SU-DHL-6 (cell line): ENCODE results near the gene IL21R.

Experiments
- H2AFZ ChIP-seq: fragments of 200-600 bp; sonication (generic); 2 replicates; pipeline ENCODE4 v1.6.1; 2014; ENCODE audit warnings: low read depth, mild to moderate bottlenecking, moderate library complexity, mixed read lengths, antibody characterized with exemption, low read length; ENCODE audit not compliant: severe bottlenecking
- H3F3A ChIP-seq: fragments of 200-600 bp; shearing (Covaris generic); 2 replicates; pipeline ENCODE4 v1.6.0; 2016; ENCODE audit warnings: antibody characterized with exemption, mild to moderate bottlenecking; ENCODE audit not compliant: insufficient read depth
- H3K27ac ChIP-seq: fragments of 200-600 bp; sonication (generic); 2 replicates; pipeline ENCODE4 v1.5.1; 2016; ENCODE audit warnings: low read depth, mild to moderate bottlenecking, low read length, moderate library complexity, mixed read lengths
- H3K27me3 ChIP-seq: fragments of 200-600 bp; sonication (generic), shearing (Covaris generic); 2 replicates; pipeline ENCODE4 v1.6.0; 2014; ENCODE audit warnings: mild to moderate bottlenecking, low read length
- H3K36me3 ChIP-seq: fragments of 200-600 bp; sonication (generic); 2 replicates; pipeline ENCODE4 v1.6.1; 2014; ENCODE audit warnings: mild to moderate bottlenecking, low read length, mixed read lengths
- H3K4me2 ChIP-seq: fragments of 300-600, 200-600 bp; shearing (Covaris generic), sonication (generic); 2 replicates; pipeline ENCODE4 v1.6.0; 2014; ENCODE audit warnings: low read length, low read depth, mild to moderate bottlenecking; ENCODE audit not compliant: poor library complexity, severe bottlenecking
- H3K4me3 ChIP-seq: fragments of 200-600 bp; sonication (generic); 2 replicates; pipeline ENCODE4 v1.5.1; 2014; ENCODE audit warnings: antibody characterized with exemption, low read length, mild to moderate bottlenecking, mixed read lengths; ENCODE audit not compliant: insufficient read depth, poor library complexity, severe bottlenecking
- H3K79me2 ChIP-seq: fragments of 200-600 bp; sonication (generic); 2 replicates; pipeline ENCODE4 v1.6.1; 2014; ENCODE audit warnings: mild to moderate bottlenecking, low read length, moderate library complexity; ENCODE audit not compliant: insufficient read depth
- H3K9ac ChIP-seq: fragments of 200-600 bp; sonication (generic); 2 replicates; pipeline ENCODE4 v1.7.0; 2014; ENCODE audit warnings: mild to moderate bottlenecking, low read length
- H3K9me2 ChIP-seq: fragments of 200-600 bp; sonication (generic); replicated peaks from 2 replicates; pipeline ENCODE4 v1.6.1; 2014; ENCODE audit warnings: low read length; ENCODE audit not compliant: insufficient read depth
- H3K9me3 ChIP-seq: fragments of 200-600 bp; sonication (generic); 2 replicates; pipeline ENCODE4 v1.6.1; 2014; ENCODE audit warnings: low read length, mixed read lengths; ENCODE audit not compliant: insufficient read depth
- H4K20me1 ChIP-seq: fragments of 200-600 bp; sonication (generic); 2 replicates; pipeline ENCODE4 v1.6.1; 2014; ENCODE audit warnings: low read depth, mild to moderate bottlenecking, antibody characterized with exemption, low read length, moderate library complexity, mixed read lengths
- EZH2phosphoT487 ChIP-seq: fragments of 200-600 bp; sonication (generic), shearing (Covaris generic); conservative IDR thresholded peaks from 2 replicates; pipeline ENCODE4 v1.6.1; 2018; ENCODE audit warnings: mild to moderate bottlenecking, antibody characterized with exemption, low read length, moderate library complexity, mixed read lengths
- TF ChIP-seq, protein P1 (sequence below): fragments of 200-600 bp; sonication (generic); IDR thresholded peaks from one replicate; pipeline ENCODE4 v1.5.1; 2017; ENCODE audit warnings: antibody characterized with exemption, mild to moderate bottlenecking, low read length, moderate library complexity; ENCODE audit not compliant: insufficient read depth, poor library complexity, severe bottlenecking

IL21R gene

DNA sequence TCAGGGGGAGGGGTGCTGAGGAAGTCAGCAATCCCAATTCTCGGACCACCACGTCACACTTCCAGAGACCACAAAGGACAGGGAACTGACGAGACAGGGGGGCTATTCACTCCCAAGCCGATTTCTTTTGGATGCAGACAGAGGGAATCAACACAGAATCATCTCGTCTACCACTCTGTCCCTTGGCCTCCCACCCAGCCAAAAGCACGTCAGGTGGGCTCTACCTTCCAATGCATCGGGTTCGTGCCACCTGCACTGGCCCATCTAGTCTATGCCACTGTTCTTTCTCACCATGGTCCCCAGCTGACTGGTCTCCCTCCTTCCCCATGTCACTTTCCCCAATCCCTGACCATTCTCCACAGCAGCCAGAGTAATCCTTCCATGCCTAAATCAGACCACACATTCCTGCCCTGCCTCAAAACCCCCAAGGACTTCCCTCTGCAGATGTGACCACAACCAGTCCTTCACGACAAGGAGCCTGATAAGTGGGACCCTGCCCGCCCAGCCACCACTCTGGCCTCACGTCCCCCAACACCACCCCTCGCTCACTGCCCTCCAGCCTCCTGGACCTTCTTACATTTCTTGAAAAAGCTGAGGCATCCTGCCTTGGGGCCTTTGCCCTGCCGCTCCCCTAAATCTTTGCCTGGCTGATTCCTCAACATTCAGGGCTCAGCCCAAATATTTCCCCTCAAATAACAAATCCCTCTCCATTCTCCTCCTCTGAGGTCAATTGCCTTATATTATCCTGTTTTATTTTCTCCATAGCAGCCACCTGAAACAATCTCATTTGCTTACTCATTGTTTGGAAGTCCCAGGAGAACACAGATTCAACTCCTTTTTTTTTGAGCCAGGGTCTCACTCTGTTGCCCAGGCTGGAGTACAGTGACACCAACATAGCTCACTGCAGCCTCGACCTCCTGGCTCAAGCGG is 70.4 kb downstream of the IL21R start:
- Histone ChIP-seq H2AFZ (no peak overlapping the region), H3K9ac (no peak overlapping the region), H3K4me2 (no peak overlapping the region), H4K20me1 (no peaks in the 10 kb centered on the region), H3F3A (no peaks in the 10 kb centered on the region), H3K9me2 (no peaks in the 10 kb centered on the region), H3K79me2 (no peaks in the 10 kb centered on the region), H3K9me3 (no peaks in the 10 kb centered on the region), H3K27me3 (no peaks in the 10 kb centered on the region), H3K4me3 (no peak overlapping the region), H3K36me3 (no peaks in the 10 kb centered on the region), H3K27ac (no peak overlapping the region)
- no peak for TF ChIP-seq EZH2phosphoT487
- TF ChIP-seq, protein P1, sequence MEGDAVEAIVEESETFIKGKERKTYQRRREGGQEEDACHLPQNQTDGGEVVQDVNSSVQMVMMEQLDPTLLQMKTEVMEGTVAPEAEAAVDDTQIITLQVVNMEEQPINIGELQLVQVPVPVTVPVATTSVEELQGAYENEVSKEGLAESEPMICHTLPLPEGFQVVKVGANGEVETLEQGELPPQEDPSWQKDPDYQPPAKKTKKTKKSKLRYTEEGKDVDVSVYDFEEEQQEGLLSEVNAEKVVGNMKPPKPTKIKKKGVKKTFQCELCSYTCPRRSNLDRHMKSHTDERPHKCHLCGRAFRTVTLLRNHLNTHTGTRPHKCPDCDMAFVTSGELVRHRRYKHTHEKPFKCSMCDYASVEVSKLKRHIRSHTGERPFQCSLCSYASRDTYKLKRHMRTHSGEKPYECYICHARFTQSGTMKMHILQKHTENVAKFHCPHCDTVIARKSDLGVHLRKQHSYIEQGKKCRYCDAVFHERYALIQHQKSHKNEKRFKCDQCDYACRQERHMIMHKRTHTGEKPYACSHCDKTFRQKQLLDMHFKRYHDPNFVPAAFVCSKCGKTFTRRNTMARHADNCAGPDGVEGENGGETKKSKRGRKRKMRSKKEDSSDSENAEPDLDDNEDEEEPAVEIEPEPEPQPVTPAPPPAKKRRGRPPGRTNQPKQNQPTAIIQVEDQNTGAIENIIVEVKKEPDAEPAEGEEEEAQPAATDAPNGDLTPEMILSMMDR = no peak

GRCh38 chr16:27473101-27473900 is 71.3 kb downstream of the IL21R start:
- Histone ChIP-seq H3K9ac (no peak overlapping the region), H3K27me3 (no peaks in the 10 kb centered on the region), H2AFZ (no peak overlapping the region), H3K36me3 (0 out of 2 replicates have a peak, but pooled peaks cover 3% of the 10 kb centered on the region), H3K4me3 (no peak overlapping the region), H3K27ac (no peak overlapping the region), H3F3A (no peaks in the 10 kb centered on the region), H3K79me2 (no peaks in the 10 kb centered on the region), H3K9me2 (no peaks in the 10 kb centered on the region), H3K4me2 (no peak overlapping the region), H4K20me1 (no peaks in the 10 kb centered on the region), H3K9me3 (no peaks in the 10 kb centered on the region)
- TF ChIP-seq, protein P1 = no peak
- no peak for TF ChIP-seq EZH2phosphoT487

GRCh38 chr16:27474041-27474440 is 72.1 kb downstream of the IL21R start:
- H3F3A ChIP-seq = no peaks in the 10 kb centered on the region
- no peak overlapping the region for H3K4me3 ChIP-seq
- no peaks in the 10 kb centered on the region for H3K9me3 ChIP-seq
- no peak overlapping the region for H2AFZ ChIP-seq
- no peaks in the 10 kb centered on the region for H3K9me2 ChIP-seq
- no peaks in the 10 kb centered on the region for H3K27me3 ChIP-seq
- no peak overlapping the region for H3K4me2 ChIP-seq
- H3K9ac ChIP-seq = no peak overlapping the region
- TF ChIP-seq, protein P1 = no peak
- TF ChIP-seq EZH2phosphoT487 = no peak
- H3K27ac ChIP-seq = no peak overlapping the region
- peaks cover 3% of the 10 kb centered on the region; the same call in 1 of the 2 replicates for H3K36me3 ChIP-seq
- H4K20me1 ChIP-seq = no peaks in the 10 kb centered on the region
- H3K79me2 ChIP-seq = no peaks in the 10 kb centered on the region
